Measurements from ENCODE around the gene PHGDH. TPM values are rescaled to one million over a fixed set of nuclear protein-coding genes. Genes with fewer than 3 reads are reported as not detected.

PHGDH gene
- total and polyA plus RNA-seq, 9 of the 15 experiments (the other 6 are each of a cell fraction or from before 2014, with no cell fraction given): 6.7 to 84.2 (median 36.2) TPM

DNA sequence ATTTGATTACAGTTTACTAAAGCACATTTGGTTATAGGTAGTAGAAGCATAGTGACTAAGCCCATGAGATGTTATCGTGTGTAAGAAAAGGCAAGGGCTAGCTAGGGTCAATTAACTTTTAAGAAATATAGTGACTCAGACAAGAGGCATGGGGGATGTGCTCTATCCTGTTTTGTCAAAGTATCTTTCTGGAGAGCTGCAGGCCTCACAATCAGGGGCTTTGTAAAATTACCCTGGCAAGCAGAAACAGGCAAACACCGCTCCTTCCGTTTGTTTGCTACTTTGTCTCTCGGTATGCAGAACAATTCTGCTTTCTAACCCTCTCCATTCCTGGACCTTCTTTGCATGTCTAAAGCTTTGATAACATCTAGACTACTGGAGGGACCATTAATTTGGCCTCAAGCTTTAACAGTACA, 37.6 kb upstream of the PHGDH start:
- Histone ChIP-seq H3K9me1 (ENCODE audit: control insufficient read depth, insufficient read depth, low read length) (no peaks in the 10 kb centered on the region), H3K9me3 (replicated peaks; ENCODE audit: control insufficient read depth, insufficient read depth, low read depth, low read length) (no peaks in the 10 kb centered on the region), H3K27ac (ENCODE audit: extremely low read depth, low read depth, low read length) (no peak overlapping the region), H3K4me1 (replicated peaks in 1 of 2; ENCODE audit: control insufficient read depth in 2 of 2, insufficient read depth in 2 of 2, low read length in 2 of 2) (peaks cover 0 to 18% of the 10 kb centered on the region in 2 experiments; a peak in 3 of 5 replicates), H2AFZ (ENCODE audit: low read depth, low read length) (0 out of 2 replicates have a peak overlapping the region, but pooled peaks have one; percentile 11), H3K36me3 (ENCODE audit: control insufficient read depth, insufficient read depth, low read length) (no peaks in the 10 kb centered on the region), H3K79me2 (ENCODE audit: control insufficient read depth, insufficient read depth, low read length) (no peaks in the 10 kb centered on the region), H4K20me1 (replicated peaks; ENCODE audit: control insufficient read depth, insufficient read depth, low read length) (no peaks in the 10 kb centered on the region), H3K9ac (ENCODE audit: insufficient read depth in 1 of 2, low read depth in 2 of 2, low read length in 2 of 2) (no peak overlapping the region), H3K27me3 (ENCODE audit: control insufficient read depth in 2 of 2, insufficient read depth in 2 of 2, low read length in 2 of 2) (no peaks in the 10 kb centered on the region; a peak in 2 of 5 replicates), H3K4me2 (ENCODE audit: insufficient read depth, low read length) (no peak overlapping the region), H3K4me3 (no peak overlapping the region)
- no TSS peak for BruUV-seq (replicated peaks)
- no peak for FAIRE-seq
- no peak for ATAC-seq
- in situ Hi-C loops (cut with MboI) (no loop called here), intact Hi-C loops (cut with micrococcal nuclease) (loop anchor here (10.0 kb wide), 1 partner anchor 199 kb away; no protein-coding TSS in a partner anchor)
- POLR2A ChIA-PET: interaction anchor here (2.2 kb wide), 1 partner anchor 13 kb away, joined by 8 read pairs; no protein-coding TSS in a partner anchor
- CTCF ChIA-PET (ENCODE audit: low intra/inter-chr PET ratio): interaction anchor here (1.2 to 3.4 kb wide), 2 partner anchors 28 to 61 kb away, joined by 3 to 56 read pairs; no protein-coding TSS in a partner anchor
- WGBS (ENCODE audit: insufficient coverage, low coverage, missing lambda C conversion rate): 22% methylated on average over 4 of the region's 4 CpGs
- no peak for DNase-seq (ENCODE audit: extremely low read depth in 1 of 4, low spot score in 3 of 4)
- TF ChIP-seq ZNF140 (CRISPR knock-in tag; IDR thresholded peaks at IDR 0.05): no peak
- TF ChIP-seq DPF2 (IDR thresholded peaks at IDR 0.05): peak; percentile 19; the same call in 1 of the 2 replicates
- peak; percentile 86 for TF ChIP-seq FOSL1 (tag; conservative IDR thresholded peaks at IDR 0.05)
- no peak for TF ChIP-seq SIX5 (IDR thresholded peaks at IDR 0.05; ENCODE audit: borderline replicate concordance in 1 of 2, insufficient read depth in 1 of 2, low read depth in 1 of 2, low read length in 2 of 2)
- TF ChIP-seq, protein P1, sequence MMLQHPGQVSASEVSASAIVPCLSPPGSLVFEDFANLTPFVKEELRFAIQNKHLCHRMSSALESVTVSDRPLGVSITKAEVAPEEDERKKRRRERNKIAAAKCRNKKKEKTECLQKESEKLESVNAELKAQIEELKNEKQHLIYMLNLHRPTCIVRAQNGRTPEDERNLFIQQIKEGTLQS (IDR thresholded peaks at IDR 0.05): 0 out of 2 replicates have a peak, but pooled peaks have one; percentile 11
- TF ChIP-seq, protein P1 (CRISPR knock-in tag; conservative IDR thresholded peaks at IDR 0.05): no peak
- TF ChIP-seq, protein P2, sequence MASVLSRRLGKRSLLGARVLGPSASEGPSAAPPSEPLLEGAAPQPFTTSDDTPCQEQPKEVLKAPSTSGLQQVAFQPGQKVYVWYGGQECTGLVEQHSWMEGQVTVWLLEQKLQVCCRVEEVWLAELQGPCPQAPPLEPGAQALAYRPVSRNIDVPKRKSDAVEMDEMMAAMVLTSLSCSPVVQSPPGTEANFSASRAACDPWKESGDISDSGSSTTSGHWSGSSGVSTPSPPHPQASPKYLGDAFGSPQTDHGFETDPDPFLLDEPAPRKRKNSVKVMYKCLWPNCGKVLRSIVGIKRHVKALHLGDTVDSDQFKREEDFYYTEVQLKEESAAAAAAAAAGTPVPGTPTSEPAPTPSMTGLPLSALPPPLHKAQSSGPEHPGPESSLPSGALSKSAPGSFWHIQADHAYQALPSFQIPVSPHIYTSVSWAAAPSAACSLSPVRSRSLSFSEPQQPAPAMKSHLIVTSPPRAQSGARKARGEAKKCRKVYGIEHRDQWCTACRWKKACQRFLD (CRISPR knock-in tag; IDR thresholded peaks at IDR 0.05): no peak
- peak; percentile 73 for TF ChIP-seq JUND (IDR thresholded peaks at IDR 0.05; ENCODE audit: borderline replicate concordance, low read depth, low read length)
- peak; percentile 58; the same call in 1 of the 3 replicates for TF ChIP-seq JUND (tag; IDR thresholded peaks at IDR 0.05; ENCODE audit: borderline replicate concordance, low read depth, low read length)
- TF ChIP-seq XRCC3 (IDR thresholded peaks at IDR 0.05): no peak
- TF ChIP-seq SRSF7 (optimal IDR thresholded peaks at IDR 0.05; ENCODE audit: low read depth, low read length): no peak
- peak; percentile 24; the same call in 1 of the 2 replicates for TF ChIP-seq GTF2E2 (tag; IDR thresholded peaks at IDR 0.05)
- TF ChIP-seq HDAC3 (IDR thresholded peaks at IDR 0.05; ENCODE audit: borderline replicate concordance, partially characterized antibody): no peak
- no peak for TF ChIP-seq ILK (tag; IDR thresholded peaks at IDR 0.05; ENCODE audit: borderline replicate concordance, low read depth)
- no peak for TF ChIP-seq NCOA6 (IDR thresholded peaks at IDR 0.05)
- TF ChIP-seq TCF3 (CRISPR knock-in tag; IDR thresholded peaks at IDR 0.05): no peak
- TF ChIP-seq, protein P3, sequence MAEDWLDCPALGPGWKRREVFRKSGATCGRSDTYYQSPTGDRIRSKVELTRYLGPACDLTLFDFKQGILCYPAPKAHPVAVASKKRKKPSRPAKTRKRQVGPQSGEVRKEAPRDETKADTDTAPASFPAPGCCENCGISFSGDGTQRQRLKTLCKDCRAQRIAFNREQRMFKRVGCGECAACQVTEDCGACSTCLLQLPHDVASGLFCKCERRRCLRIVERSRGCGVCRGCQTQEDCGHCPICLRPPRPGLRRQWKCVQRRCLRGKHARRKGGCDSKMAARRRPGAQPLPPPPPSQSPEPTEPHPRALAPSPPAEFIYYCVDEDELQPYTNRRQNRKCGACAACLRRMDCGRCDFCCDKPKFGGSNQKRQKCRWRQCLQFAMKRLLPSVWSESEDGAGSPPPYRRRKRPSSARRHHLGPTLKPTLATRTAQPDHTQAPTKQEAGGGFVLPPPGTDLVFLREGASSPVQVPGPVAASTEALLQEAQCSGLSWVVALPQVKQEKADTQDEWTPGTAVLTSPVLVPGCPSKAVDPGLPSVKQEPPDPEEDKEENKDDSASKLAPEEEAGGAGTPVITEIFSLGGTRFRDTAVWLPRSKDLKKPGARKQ (CRISPR knock-in tag; IDR thresholded peaks at IDR 0.05): no peak
- no peak for TF ChIP-seq GTF2A2 (tag; IDR thresholded peaks at IDR 0.05)
- peak; percentile 12; the same call in 1 of the 2 replicates for TF ChIP-seq SMARCE1 (IDR thresholded peaks at IDR 0.05)
- no peak for TF ChIP-seq RBM15 (IDR thresholded peaks at IDR 0.05; ENCODE audit: insufficient read depth, low read length)

Data from K562 (cell line).